Measurements from ENCODE around the gene FCER1A. TPM values are rescaled to one million over a fixed set of nuclear protein-coding genes. Genes with fewer than 3 reads are reported as not detected.

Gene FCER1A
- total RNA-seq: not detected in 2 replicates

- intact Hi-C loops (cut with micrococcal nuclease): no loop called here
- Mint-ChIP-seq H3K27me3 (peaks cover 2% of the 10 kb centered on the region), H3K9me3 (no peaks in the 10 kb centered on the region), H3K36me3 (ENCODE audit: low read depth) (no peaks in the 10 kb centered on the region), H3K27ac (no peak within 1 kb of the TSS), H3K4me1 (no peaks in the 10 kb centered on the region), H3K4me3 (no peak within 1 kb of the TSS)
- no peak for DNase-seq
These were observed at the start of gene FCER1A for GRCh38 chr1:159302095-159302494. FCER1A (plus strand) TSS chr1:159302336; CDS start chr1:159302365, 29 bp downstream.

GRCh38 chr1:159261311-159261710 is 40.8 kb upstream of the FCER1A start:
- Mint-ChIP-seq H3K9me3 (peaks cover 5% of the 10 kb centered on the region), H3K4me3 (no peak overlapping the region), H3K36me3 (ENCODE audit: low read depth) (no peaks in the 10 kb centered on the region), H3K27me3 (no peaks in the 10 kb centered on the region), H3K4me1 (peaks cover under 1% of the 10 kb centered on the region), H3K27ac (no peak overlapping the region)
- intact Hi-C loops (cut with micrococcal nuclease): no loop called here
- no peak for DNase-seq

GRCh38 chr1:159261721-159262494 is 40.2 kb upstream of the FCER1A start:
- no peak overlapping the region for H3K27ac Mint-ChIP-seq
- intact Hi-C loops (cut with micrococcal nuclease): no loop called here
- H3K36me3 Mint-ChIP-seq (ENCODE audit: low read depth): no peaks in the 10 kb centered on the region
- H3K4me1 Mint-ChIP-seq: peaks cover 2% of the 10 kb centered on the region
- DNase-seq: no peak
- no peak overlapping the region for H3K4me3 Mint-ChIP-seq
- no peaks in the 10 kb centered on the region for H3K27me3 Mint-ChIP-seq
- H3K9me3 Mint-ChIP-seq: peaks cover 6% of the 10 kb centered on the region

- Mint-ChIP-seq H3K36me3 (ENCODE audit: low read depth) (no peaks in the 10 kb centered on the region), H3K4me1 (peaks cover 2% of the 10 kb centered on the region), H3K27ac (no peak overlapping the region), H3K27me3 (no peaks in the 10 kb centered on the region), H3K4me3 (no peak overlapping the region), H3K9me3 (peaks cover 6% of the 10 kb centered on the region)
- DNase-seq: no peak
- intact Hi-C loops (cut with micrococcal nuclease): no loop called here
These were observed 35.3 kb upstream of the FCER1A start for GRCh38 chr1:159266832-159267231.

DNA sequence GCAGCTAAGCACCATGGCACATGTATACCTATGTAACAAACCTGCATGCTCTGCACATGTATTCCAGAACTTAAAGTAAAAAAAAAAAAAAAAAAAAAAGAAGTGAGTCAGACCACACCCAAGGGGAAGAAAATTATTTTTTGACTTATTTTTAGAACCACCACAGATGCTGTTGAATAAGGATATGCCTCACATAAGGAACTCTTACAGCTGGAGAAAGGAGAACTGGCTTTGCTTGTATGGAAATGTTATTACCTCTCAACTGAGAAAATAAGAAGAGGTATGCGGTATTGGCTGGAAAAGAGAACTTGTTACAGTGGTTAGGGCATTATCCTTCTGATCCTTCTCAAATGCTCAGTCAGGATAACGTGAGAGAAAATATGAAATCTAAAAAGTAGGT is 27.5 kb upstream of the FCER1A start:
- no peaks in the 10 kb centered on the region for H3K4me1 Mint-ChIP-seq
- intact Hi-C loops (cut with micrococcal nuclease): no loop called here
- H3K27me3 Mint-ChIP-seq: peaks cover 1% of the 10 kb centered on the region
- H3K27ac Mint-ChIP-seq: no peak overlapping the region
- no peak for DNase-seq
- no peaks in the 10 kb centered on the region for H3K9me3 Mint-ChIP-seq
- no peak overlapping the region for H3K4me3 Mint-ChIP-seq
- H3K36me3 Mint-ChIP-seq (ENCODE audit: low read depth): no peaks in the 10 kb centered on the region

DNA sequence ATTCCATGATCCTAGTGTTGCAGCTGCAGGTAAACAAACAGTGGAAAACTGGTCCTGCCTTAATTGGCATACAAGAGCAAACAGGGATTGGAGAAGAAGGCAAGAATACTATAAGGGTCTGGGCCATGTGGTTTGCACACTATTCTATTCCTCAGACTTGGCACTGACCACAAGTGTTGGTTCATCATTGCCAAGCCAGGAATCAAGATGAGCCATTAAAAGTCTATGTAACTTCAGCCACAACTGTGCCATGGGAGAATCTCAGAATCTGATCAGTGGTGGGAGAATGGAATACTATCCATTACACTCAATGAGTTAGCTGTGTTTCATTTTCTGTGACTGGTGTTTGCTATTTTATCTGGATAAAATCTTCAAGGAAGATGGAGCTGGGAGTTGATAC is 26.2 kb upstream of the FCER1A start:
- Mint-ChIP-seq H3K36me3 (ENCODE audit: low read depth) (no peaks in the 10 kb centered on the region), H3K4me1 (no peaks in the 10 kb centered on the region), H3K27ac (no peak overlapping the region), H3K27me3 (peaks cover 1% of the 10 kb centered on the region), H3K4me3 (no peak overlapping the region), H3K9me3 (no peaks in the 10 kb centered on the region)
- DNase-seq: no peak
- intact Hi-C loops (cut with micrococcal nuclease): no loop called here

DNA sequence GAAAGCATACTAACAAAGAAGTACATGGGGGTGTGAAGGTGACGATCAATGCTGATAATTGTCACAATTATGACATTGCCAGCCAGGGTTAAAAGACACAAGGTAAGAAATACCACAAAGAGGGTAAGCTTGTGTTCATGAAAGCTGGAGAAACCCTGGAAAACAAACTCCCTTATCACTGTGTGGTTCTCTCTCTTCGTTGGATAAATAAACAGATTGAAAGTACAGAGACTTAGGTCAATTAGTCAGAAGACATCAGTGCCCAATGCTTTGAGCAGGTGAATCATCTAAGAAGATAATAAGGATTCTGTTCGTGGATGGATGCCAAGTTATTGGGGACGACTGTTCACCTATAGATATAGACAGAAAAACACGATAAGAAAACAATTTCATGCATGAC is 22.4 kb upstream of the FCER1A start:
- DNase-seq: no peak
- H3K27me3 Mint-ChIP-seq: peaks cover 4% of the 10 kb centered on the region
- no peak overlapping the region for H3K27ac Mint-ChIP-seq
- H3K36me3 Mint-ChIP-seq (ENCODE audit: low read depth): no peaks in the 10 kb centered on the region
- no peaks in the 10 kb centered on the region for H3K4me1 Mint-ChIP-seq
- no peaks in the 10 kb centered on the region for H3K9me3 Mint-ChIP-seq
- intact Hi-C loops (cut with micrococcal nuclease): no loop called here
- H3K4me3 Mint-ChIP-seq: no peak overlapping the region

DNA sequence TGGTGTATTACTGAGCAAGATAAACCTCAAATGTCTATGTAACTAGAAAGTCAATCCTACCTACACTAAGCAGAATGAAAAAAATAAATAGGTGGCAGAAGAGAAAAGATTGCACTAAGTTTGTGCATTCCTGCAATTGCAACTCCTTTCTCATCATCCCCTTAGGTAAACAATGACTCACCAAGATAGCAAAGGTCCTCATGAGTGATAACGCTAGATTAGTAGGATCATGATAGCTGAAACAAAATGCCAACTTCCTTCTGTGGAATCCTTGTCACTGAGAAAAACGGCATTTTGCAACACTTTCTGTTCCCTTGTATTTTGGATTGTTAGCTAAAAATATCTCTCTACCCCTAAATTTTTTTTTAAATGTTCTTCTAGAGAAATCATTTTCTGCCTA is 20.0 kb upstream of the FCER1A start:
- Mint-ChIP-seq H3K4me1 (no peaks in the 10 kb centered on the region), H3K27me3 (peaks cover 4% of the 10 kb centered on the region), H3K4me3 (no peak overlapping the region), H3K27ac (no peak overlapping the region), H3K36me3 (ENCODE audit: low read depth) (no peaks in the 10 kb centered on the region), H3K9me3 (no peaks in the 10 kb centered on the region)
- DNase-seq: no peak
- intact Hi-C loops (cut with micrococcal nuclease): no loop called here

DNA sequence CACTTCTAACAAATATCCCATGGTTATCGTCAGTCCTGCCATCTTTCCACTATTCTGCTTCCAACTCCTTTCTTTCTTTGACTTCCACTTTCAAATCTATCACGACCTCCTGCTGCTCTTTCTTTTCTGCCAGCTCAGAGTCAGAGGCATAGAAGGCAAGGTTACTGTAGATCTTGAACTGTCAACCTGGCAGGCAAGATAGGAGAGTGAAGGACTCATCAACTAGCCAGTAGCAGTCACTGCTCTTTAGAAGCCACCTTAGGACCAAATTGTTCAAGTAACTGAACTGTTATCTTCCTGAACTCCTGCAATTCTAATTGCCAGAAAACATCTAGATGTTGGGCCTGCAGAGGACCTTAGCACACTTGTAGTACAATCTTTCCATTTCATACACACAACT is 13.1 kb upstream of the FCER1A start:
- no peak for DNase-seq
- no peaks in the 10 kb centered on the region for H3K9me3 Mint-ChIP-seq
- H3K4me1 Mint-ChIP-seq: no peaks in the 10 kb centered on the region
- H3K27me3 Mint-ChIP-seq: peaks cover 3% of the 10 kb centered on the region
- intact Hi-C loops (cut with micrococcal nuclease): no loop called here
- no peaks in the 10 kb centered on the region for H3K36me3 Mint-ChIP-seq (ENCODE audit: low read depth)
- H3K4me3 Mint-ChIP-seq: no peak overlapping the region
- no peak overlapping the region for H3K27ac Mint-ChIP-seq

- no peaks in the 10 kb centered on the region for H3K4me1 Mint-ChIP-seq
- no peaks in the 10 kb centered on the region for H3K9me3 Mint-ChIP-seq
- intact Hi-C loops (cut with micrococcal nuclease): no loop called here
- peaks cover 3% of the 10 kb centered on the region for H3K27me3 Mint-ChIP-seq
- no peak overlapping the region for H3K4me3 Mint-ChIP-seq
- no peak overlapping the region for H3K27ac Mint-ChIP-seq
- H3K36me3 Mint-ChIP-seq (ENCODE audit: low read depth): no peaks in the 10 kb centered on the region
- DNase-seq: no peak
These were observed 10.7 kb upstream of the FCER1A start for GRCh38 chr1:159291424-159291823.

DNA sequence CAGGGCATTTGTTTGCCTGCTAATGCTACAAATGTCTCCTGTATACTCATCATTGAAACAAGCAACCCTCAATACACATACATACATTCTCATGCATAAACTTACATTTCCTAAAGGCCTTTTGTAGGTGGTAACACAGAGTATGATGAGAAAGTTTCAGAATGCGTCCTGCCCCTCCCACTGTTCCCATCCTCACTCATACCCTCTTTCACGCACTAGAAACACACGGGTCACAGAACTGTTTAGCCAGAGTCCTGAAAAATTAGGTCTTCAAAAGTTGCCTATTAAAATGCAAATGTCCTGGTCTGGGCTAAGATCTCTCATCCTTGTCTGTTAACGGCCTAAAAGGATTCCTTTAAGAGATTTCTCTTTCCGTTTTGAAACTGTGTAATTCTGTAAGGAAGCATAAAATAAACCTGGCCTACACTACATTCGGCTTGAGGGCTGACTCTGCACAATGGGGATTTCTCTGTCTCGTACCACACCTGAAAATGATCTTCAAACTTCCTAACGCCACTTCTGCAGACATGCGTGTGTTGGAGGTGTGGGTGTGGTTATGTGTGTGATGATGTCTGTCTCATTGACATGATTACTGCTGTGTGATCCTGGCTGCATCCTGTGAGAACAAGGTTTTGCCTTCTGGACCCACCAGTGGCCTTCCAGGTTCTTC is 5.3 kb upstream of the FCER1A start:
- H3K27ac Mint-ChIP-seq: no peak overlapping the region
- peaks cover 2% of the 10 kb centered on the region for H3K27me3 Mint-ChIP-seq
- no peaks in the 10 kb centered on the region for H3K9me3 Mint-ChIP-seq
- intact Hi-C loops (cut with micrococcal nuclease): no loop called here
- H3K4me1 Mint-ChIP-seq: no peaks in the 10 kb centered on the region
- H3K4me3 Mint-ChIP-seq: no peak overlapping the region
- no peak for DNase-seq
- no peaks in the 10 kb centered on the region for H3K36me3 Mint-ChIP-seq (ENCODE audit: low read depth)

GRCh38 chr1:159300146-159300545 is 2.0 kb upstream of the FCER1A start:
- H3K27me3 Mint-ChIP-seq: peaks cover 2% of the 10 kb centered on the region

DNA sequence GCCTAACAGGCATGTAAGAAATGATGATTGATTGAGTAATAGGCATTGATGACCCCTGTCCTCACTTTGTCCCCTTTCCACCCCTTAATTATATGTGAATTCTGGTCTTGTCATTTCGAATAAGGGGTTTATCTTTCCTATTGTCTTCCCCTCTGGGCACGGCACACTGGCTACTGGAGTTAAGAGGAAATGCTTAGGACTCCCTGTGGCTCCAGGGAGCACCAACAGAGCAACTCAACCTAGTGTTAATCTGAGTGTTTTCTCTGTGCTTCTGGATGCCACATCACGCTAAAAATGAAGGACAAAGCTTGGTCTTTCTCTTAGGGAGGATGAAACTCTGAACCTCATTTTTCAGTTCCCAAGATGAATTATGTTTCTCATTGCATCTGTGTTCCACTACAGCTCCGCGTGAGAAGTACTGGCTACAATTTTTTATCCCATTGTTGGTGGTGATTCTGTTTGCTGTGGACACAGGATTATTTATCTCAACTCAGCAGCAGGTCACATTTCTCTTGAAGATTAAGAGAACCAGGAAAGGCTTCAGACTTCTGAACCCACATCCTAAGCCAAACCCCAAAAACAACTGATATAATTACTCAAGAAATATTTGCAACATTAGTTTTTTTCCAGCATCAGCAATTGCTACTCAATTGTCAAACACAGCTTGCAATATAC is 5.3 kb downstream of the FCER1A start:
- H3K27ac Mint-ChIP-seq: no peak overlapping the region
- H3K9me3 Mint-ChIP-seq: no peaks in the 10 kb centered on the region
- intact Hi-C loops (cut with micrococcal nuclease): no loop called here
- no peak overlapping the region for H3K4me3 Mint-ChIP-seq
- no peak for DNase-seq
- H3K27me3 Mint-ChIP-seq: peaks cover 2% of the 10 kb centered on the region
- no peaks in the 10 kb centered on the region for H3K4me1 Mint-ChIP-seq
- H3K36me3 Mint-ChIP-seq (ENCODE audit: low read depth): no peaks in the 10 kb centered on the region

More at GRCh38 chr1:159300146-159300545, 2.0 kb upstream of the FCER1A start:
- H3K4me3 Mint-ChIP-seq: no peak overlapping the region
- H3K27ac Mint-ChIP-seq: no peak overlapping the region
- DNase-seq: no peak
- H3K36me3 Mint-ChIP-seq (ENCODE audit: low read depth): no peaks in the 10 kb centered on the region
- H3K9me3 Mint-ChIP-seq: no peaks in the 10 kb centered on the region
- no peaks in the 10 kb centered on the region for H3K4me1 Mint-ChIP-seq
- intact Hi-C loops (cut with micrococcal nuclease): no loop called here

DNA sequence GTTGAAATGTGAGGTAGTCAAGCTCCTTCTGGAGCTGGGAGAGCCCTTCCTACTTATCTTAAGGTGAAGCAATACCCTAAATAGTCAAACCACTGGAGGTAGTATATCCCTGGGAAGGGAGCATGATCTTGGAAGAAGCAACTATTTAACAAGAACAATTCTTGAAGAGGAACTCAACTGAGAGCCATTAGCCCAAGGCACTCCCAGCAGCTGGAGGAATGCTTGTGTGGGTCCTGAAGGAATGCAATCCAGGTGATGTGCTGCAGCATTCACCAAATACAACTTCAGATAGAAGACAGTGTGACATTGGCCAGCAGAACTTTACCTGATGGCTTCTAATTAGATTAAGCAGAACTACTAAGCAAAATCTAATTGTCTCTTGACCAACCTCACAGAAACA is 9.5 kb downstream of the FCER1A start:
- H3K36me3 Mint-ChIP-seq (ENCODE audit: low read depth): no peaks in the 10 kb centered on the region
- no peak for DNase-seq
- intact Hi-C loops (cut with micrococcal nuclease): no loop called here

More for the DNA sequence above, 9.5 kb downstream of the FCER1A start:
- no peaks in the 10 kb centered on the region for H3K9me3 Mint-ChIP-seq
- H3K4me3 Mint-ChIP-seq: no peak overlapping the region
- no peaks in the 10 kb centered on the region for H3K4me1 Mint-ChIP-seq
- H3K27me3 Mint-ChIP-seq: peaks cover 2% of the 10 kb centered on the region
- no peak overlapping the region for H3K27ac Mint-ChIP-seq
